ENCODE results near the gene AZU1. TPM values are rescaled to one million over a fixed set of nuclear protein-coding genes. Genes with fewer than 3 reads are reported as not detected.

The AZU1 gene
- total and polyA plus RNA-seq, 2 donors = 5.7 to 6.1 TPM

DNA sequence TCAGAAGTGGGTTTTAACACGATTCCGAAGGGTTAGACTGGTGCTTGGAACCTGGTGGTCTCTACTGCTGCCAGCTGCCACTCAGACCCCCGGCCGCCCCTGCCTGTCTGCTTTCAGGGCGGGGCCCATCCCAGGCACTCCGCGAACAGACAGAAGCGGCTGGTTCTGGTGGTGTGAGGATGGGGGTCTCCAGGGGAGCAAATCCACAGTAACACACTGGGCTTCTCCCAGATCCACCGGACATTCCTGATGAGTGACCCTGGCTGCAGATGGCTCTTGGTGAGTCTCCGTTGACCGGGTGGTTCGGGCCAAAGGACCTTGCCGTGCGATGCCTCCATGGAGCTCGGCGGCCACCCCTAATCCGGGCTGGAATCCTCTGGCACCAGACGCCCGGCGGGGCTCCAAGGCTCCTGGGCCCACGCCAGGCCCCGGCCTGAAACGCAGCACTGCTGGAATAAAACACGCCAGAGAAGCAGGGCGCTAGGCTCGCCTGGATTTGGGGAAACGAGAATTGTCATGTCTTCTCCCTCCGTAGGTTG is 32.5 kb upstream of the AZU1 start:
- WGBS = 96% methylated on average over 28 of the region's 28 CpGs
- Histone ChIP-seq H3K4me3 (ENCODE audit: low read length in 2 of 2) (no peak overlapping the region), H3K36me3 (ENCODE audit: control insufficient read depth in 2 of 2, insufficient read depth in 2 of 2, low read length in 1 of 2) (peaks cover 9 to 15% of the 10 kb centered on the region in 2 donors), H3K4me1 (ENCODE audit: control insufficient read depth in 2 of 2, insufficient read depth in 2 of 2, low read length in 2 of 2) (peaks cover 11 to 16% of the 10 kb centered on the region in 2 donors), H3K9me3 (ENCODE audit: control insufficient read depth in 2 of 2, insufficient read depth in 1 of 2, low read length in 1 of 2) (peaks cover 0 to 6% of the 10 kb centered on the region in 2 donors), H3K27ac (ENCODE audit: low read depth in 1 of 2, low read length in 1 of 2) (no peak overlapping the region), H3K27me3 (ENCODE audit: control insufficient read depth in 2 of 2, insufficient read depth in 1 of 2, low read length in 1 of 2) (peaks cover 0 to 7% of the 10 kb centered on the region in 2 donors)
- DNase-seq (ENCODE audit: low read depth in 6 of 9, low spot score in 9 of 9) = no peak

DNA sequence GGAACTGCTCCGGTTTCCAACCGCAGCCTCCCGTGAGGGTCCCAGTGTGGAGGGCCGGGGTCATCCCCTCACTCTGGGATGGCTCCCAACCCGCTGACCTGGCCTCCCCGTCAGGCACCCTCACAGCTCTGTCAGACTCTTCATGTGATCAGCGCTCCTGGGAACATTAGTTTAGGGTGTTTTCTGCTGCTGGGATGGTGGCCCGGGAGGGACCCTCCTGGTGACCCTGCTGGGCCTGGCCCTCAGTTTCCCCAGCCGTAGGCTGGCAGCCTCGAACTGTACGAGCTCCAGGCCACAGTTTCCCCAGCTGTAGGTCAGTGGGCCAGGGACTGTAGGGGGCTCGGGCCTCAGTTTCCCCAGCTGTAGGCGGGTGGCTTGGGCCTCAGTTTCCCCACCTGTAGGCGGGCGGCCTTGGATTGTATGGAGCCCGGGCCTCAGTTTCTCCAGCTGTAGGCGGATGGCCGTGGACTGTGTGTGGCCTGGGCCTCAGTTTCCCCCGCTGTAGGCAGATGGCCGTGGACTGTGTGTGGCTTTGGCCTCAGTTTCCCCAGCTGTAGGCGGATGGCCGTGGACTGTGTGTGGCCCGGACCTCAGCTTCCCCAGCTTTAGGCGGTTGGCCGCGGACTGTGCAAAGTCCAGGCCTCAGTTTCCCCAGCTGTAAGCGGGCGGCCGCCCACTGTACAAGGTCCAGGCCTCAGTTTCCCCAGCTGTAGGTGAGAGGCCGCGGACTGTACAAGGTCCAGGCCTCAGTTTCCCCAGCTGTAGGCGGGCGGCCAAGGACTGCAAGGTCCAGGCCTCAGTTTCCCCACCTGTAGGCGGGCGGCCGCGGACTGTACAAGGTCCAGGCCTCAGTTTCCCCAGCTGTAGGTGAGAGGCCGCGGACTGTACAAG is 31.7 kb upstream of the AZU1 start:
- Histone ChIP-seq H3K36me3 (ENCODE audit: control insufficient read depth in 2 of 2, insufficient read depth in 2 of 2, low read length in 1 of 2) (peaks cover 17 to 23% of the 10 kb centered on the region in 2 donors), H3K4me3 (ENCODE audit: low read length in 2 of 2) (peak overlapping the region; percentile 58 to 64), H3K27me3 (ENCODE audit: control insufficient read depth in 2 of 2, insufficient read depth in 1 of 2, low read length in 1 of 2) (peaks cover 0 to 3% of the 10 kb centered on the region in 2 donors), H3K9me3 (ENCODE audit: control insufficient read depth in 2 of 2, insufficient read depth in 1 of 2, low read length in 1 of 2) (peaks cover 0 to 6% of the 10 kb centered on the region in 2 donors), H3K4me1 (ENCODE audit: control insufficient read depth in 2 of 2, insufficient read depth in 2 of 2, low read length in 2 of 2) (peaks cover 14 to 24% of the 10 kb centered on the region in 2 donors), H3K27ac (ENCODE audit: low read depth in 1 of 2, low read length in 1 of 2) (no peak overlapping the region)
- no peak for DNase-seq (ENCODE audit: low read depth in 6 of 9, low spot score in 9 of 9)
- WGBS = 87% methylated on average over 39 of the region's 39 CpGs

DNA sequence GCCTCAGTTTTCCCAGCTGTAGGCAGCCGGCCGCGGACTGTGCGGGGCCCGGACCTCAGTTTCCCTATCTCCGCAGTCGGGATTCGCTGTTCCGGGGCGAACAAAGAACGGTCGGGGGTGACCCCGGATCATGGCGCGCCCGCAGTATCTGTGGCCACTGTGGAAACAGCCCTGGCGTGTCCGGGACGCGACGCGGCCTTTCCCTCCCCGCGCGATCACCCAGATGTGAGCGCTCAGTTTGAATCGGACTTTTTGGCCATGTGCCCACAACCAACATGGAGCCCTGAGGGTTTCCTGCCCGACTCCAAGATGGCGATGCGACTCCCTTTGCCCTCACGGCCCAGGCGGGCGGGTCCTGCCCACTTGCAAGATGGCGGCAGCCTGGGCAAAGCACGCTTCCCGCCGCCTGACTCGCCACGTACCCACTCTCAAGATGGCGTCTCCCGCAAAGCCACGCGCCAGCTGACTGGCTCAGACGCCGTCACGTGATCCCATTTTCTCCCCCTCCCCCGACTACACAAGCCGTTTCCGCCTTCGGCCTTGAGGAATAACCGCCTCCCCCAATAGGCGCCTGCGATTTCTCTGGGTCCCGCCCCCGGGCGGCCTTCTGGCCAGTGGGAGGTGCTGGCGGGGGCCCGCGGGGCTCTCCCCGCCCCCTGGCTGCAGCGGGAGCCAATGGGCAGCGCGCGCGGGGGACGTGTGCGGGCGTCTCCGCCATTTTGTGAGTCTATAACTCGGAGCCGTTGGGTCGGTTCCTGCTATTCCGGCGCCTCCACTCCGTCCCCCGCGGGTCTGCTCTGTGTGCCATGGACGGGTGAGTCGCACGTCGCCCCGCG is 30.7 kb upstream of the AZU1 start, which contains the start of gene PTBP1:
Gene PTBP1, plus strand, starts transcription at position 761 of the 836 bp plus-strand sequence. Its CDS starts 46 bp downstream, at position 807.
- peak; percentile 97 to 100 (median 100) for DNase-seq (ENCODE audit: low read depth in 6 of 9, low spot score in 9 of 9)
- Histone ChIP-seq H3K4me1 (ENCODE audit: control insufficient read depth in 2 of 2, insufficient read depth in 2 of 2, low read length in 2 of 2) (peaks cover 14 to 34% of the 10 kb centered on the region in 2 donors), H3K36me3 (ENCODE audit: control insufficient read depth in 2 of 2, insufficient read depth in 2 of 2, low read length in 1 of 2) (peaks cover 23 to 33% of the 10 kb centered on the region in 2 donors), H3K27me3 (ENCODE audit: control insufficient read depth in 2 of 2, insufficient read depth in 1 of 2, low read length in 1 of 2) (no peaks in the 10 kb centered on the region), H3K27ac (ENCODE audit: low read depth in 1 of 2, low read length in 1 of 2) (peak within 1 kb of the TSS; percentile 83 to 97), H3K9me3 (ENCODE audit: control insufficient read depth in 2 of 2, insufficient read depth in 1 of 2, low read length in 1 of 2) (peaks cover 0 to 6% of the 10 kb centered on the region in 2 donors), H3K4me3 (ENCODE audit: low read length in 2 of 2) (peak within 1 kb of the TSS; percentile 58 to 97)
- WGBS = under 1% methylated on average over 83 of the region's 83 CpGs

DNA sequence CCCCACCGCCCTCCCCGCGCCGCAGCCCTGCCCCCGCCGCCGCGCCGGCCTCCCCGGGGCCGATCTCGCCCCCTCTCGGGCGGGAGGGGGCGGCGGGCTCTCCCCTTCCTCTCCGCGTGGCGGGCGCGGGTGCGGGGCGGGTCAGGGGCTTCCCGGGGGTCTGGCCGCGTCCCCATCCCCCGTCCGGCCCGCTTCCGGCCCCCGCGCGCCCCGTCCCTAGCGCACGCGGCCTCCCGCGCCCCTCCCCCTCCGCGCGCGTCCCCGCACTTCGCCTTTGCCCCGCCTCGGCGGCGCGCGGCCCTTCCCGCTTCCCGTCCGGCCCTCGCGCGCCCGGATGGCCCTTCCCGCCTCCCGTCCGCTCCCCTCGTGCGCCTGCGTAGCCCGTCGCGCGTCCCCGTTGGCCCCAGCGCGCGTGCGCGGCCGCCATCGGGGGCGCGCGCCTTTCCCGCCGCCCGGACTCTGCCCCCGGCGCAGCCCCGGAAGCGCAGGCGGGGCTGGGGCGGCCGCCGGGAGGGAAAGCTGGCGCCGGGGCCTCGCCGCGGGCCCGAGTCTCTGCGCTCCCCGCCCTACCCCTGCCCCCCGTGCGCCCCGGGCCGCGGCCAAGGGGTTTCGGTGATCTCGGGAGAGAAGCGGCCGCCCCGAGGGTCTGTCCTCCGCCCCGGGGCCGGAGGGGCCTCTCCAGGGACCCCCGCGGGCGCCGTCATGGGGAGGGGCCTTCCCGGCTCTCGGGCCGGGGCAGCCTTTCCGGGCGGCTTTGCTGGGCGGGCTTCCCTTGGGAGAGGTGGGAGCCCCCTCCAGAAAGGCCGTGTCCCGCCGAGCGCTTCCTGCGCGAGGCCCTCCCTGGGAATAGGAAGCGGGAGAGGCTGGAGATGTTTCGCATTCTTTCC is 29.9 kb upstream of the AZU1 start:
- under 1% methylated on average over 129 of the region's 129 CpGs for WGBS
- Histone ChIP-seq H3K27ac (ENCODE audit: low read depth in 1 of 2, low read length in 1 of 2) (peak overlapping the region; percentile 83 to 97), H3K36me3 (ENCODE audit: control insufficient read depth in 2 of 2, insufficient read depth in 2 of 2, low read length in 1 of 2) (peaks cover 32 to 41% of the 10 kb centered on the region in 2 donors), H3K9me3 (ENCODE audit: control insufficient read depth in 2 of 2, insufficient read depth in 1 of 2, low read length in 1 of 2) (peaks cover 0 to 6% of the 10 kb centered on the region in 2 donors), H3K4me3 (ENCODE audit: low read length in 2 of 2) (peak overlapping the region; percentile 57 to 97), H3K27me3 (ENCODE audit: control insufficient read depth in 2 of 2, insufficient read depth in 1 of 2, low read length in 1 of 2) (no peaks in the 10 kb centered on the region), H3K4me1 (ENCODE audit: control insufficient read depth in 2 of 2, insufficient read depth in 2 of 2, low read length in 2 of 2) (peaks cover 14 to 38% of the 10 kb centered on the region in 2 donors)
- DNase-seq (ENCODE audit: low read depth in 6 of 9, low spot score in 9 of 9) = peak; percentile 41 to 92 (median 79)

DNA sequence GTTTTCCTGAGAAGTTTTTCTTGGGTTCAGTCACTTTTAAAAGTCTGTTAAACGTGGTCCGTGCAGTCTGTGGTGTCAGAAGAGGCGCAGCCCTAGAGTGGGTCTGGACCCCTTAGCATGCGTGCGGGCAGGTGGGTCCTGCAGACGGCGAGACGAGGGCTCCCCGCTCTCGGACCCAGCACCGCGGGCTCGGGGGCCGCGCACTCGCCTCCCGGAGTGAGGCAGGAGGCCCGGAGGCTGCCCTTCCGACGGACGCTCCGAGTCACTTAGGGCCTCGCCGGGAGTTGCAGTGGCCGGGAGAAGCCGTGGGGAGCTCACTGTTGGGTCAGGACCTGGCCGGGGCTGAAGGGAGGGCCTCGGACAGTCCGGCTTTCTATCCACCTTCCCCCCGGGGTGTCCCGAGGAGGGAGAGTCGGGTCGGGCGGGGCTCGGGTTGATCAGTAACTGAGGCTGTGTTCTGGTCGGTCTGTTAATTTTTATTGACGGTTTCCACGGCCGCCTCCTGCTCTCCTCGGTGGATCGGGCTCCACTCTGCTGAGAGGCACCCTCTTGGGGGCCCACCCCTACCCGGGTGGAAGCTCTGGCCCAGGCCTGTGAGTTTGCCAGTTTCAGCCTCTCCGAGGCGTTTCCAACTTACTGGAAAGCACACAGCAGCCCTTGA is 29.1 kb upstream of the AZU1 start:
- H3K4me1 ChIP-seq (ENCODE audit: control insufficient read depth in 2 of 2, insufficient read depth in 2 of 2, low read length in 2 of 2) = peaks cover 14 to 38% of the 10 kb centered on the region in 2 donors
- peaks cover 38 to 49% of the 10 kb centered on the region in 2 donors for H3K36me3 ChIP-seq (ENCODE audit: control insufficient read depth in 2 of 2, insufficient read depth in 2 of 2, low read length in 1 of 2)
- no peak for DNase-seq (ENCODE audit: low read depth in 6 of 9, low spot score in 9 of 9)
- H3K27me3 ChIP-seq (ENCODE audit: control insufficient read depth in 2 of 2, insufficient read depth in 1 of 2, low read length in 1 of 2) = no peaks in the 10 kb centered on the region
- peaks cover 0 to 6% of the 10 kb centered on the region in 2 donors for H3K9me3 ChIP-seq (ENCODE audit: control insufficient read depth in 2 of 2, insufficient read depth in 1 of 2, low read length in 1 of 2)
- H3K4me3 ChIP-seq (ENCODE audit: low read length in 2 of 2) = peak overlapping the region; percentile 57 to 97
- H3K27ac ChIP-seq (ENCODE audit: low read depth in 1 of 2, low read length in 1 of 2) = peak overlapping the region; percentile 30 to 74
- 2% methylated on average over 44 of the region's 44 CpGs for WGBS

DNA sequence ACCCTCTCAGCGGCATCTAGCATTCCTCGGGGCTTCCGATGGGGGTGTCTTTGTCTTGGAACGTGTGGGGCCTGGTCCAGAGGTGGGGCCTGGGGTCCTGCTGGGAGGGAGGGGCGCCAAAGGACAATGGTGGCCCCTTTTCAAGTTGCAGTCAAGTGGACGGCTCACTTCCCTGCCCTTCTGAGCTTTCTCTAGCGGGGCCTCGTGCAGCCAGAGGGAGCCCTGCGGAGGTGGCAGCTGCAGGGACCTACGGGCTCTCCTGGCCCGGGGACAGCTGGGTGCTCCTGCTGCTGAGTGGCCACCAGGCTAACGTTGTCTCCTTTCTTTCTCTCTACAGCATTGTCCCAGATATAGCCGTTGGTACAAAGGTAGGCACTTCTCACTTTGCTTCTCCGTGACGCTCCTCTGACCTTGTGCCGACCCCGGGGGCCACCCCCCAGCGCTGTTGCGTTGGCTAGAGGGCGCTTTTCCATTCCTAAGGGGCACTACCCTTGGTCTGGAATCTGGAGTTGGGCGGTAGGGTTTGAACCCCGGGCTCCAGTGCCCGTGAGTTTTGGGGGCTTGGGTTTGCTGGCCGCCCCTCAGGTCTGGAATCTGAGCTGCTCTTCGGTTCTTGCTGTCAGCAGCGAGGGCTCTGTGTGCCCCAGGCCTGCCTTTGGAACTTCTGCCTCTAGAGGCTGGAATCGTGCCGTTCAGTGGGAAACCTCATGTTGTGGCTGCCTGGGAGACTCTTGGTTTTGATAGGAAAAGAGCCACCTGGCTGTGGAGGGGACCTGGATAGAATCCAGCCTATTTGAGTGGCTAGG is 28.4 kb upstream of the AZU1 start:
- peak in 1 of 9 donors; percentile 24 for DNase-seq (ENCODE audit: low read depth in 6 of 9, low spot score in 9 of 9)
- Histone ChIP-seq H3K4me3 (ENCODE audit: low read length in 2 of 2) (peak overlapping the region; percentile 57 to 97), H3K4me1 (ENCODE audit: control insufficient read depth in 2 of 2, insufficient read depth in 2 of 2, low read length in 2 of 2) (peaks cover 14 to 38% of the 10 kb centered on the region in 2 donors), H3K36me3 (ENCODE audit: control insufficient read depth in 2 of 2, insufficient read depth in 2 of 2, low read length in 1 of 2) (peaks cover 46 to 57% of the 10 kb centered on the region in 2 donors), H3K9me3 (ENCODE audit: control insufficient read depth in 2 of 2, insufficient read depth in 1 of 2, low read length in 1 of 2) (peaks cover 0 to 6% of the 10 kb centered on the region in 2 donors), H3K27me3 (ENCODE audit: control insufficient read depth in 2 of 2, insufficient read depth in 1 of 2, low read length in 1 of 2) (no peaks in the 10 kb centered on the region), H3K27ac (ENCODE audit: low read depth in 1 of 2, low read length in 1 of 2) (peak overlapping the region in 1 of 2 donors; percentile 30)
- 36% methylated on average over 28 of the region's 28 CpGs for WGBS

DNA sequence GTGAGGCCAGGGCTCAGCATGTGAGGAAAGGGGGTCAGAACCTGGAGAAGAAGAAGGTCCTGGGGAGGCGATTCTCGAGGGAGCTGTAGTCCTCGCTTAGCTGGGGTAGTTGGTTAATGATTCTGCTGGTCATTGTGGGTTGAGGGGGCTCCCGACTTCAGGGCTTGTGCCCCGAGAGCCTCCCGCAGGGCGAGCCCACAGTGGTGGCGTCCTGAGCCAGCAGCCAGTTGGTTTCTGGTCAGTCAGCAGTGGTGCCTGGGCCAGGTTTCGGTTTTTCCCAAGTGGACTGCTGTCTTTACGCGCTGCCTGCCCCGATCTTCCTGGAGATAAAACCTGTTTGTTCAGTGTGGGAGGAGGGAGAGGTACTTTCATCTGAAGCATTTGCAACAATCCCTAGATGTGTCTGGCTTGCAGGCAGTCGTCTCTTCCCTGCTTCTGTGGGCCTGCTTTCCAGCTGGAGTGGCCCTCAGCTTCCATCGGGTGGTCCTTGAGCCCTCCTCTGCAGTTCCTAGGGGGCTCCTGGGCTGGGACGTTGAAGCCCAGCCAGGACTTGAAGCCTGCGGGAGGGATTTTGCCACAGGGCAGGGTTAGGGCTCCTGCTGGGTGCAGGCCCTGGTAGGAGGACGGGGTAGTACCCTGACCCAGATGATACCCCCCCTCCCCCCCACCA is 27.1 kb upstream of the AZU1 start:
- H3K27ac ChIP-seq (ENCODE audit: low read depth in 1 of 2, low read length in 1 of 2) = peak overlapping the region in 1 of 2 donors; percentile 48
- no peak overlapping the region for H3K4me3 ChIP-seq (ENCODE audit: low read length in 2 of 2)
- WGBS = 88% methylated on average over 17 of the region's 17 CpGs
- peaks cover 58 to 69% of the 10 kb centered on the region in 2 donors for H3K36me3 ChIP-seq (ENCODE audit: control insufficient read depth in 2 of 2, insufficient read depth in 2 of 2, low read length in 1 of 2)
- peaks cover 0 to 6% of the 10 kb centered on the region in 2 donors for H3K9me3 ChIP-seq (ENCODE audit: control insufficient read depth in 2 of 2, insufficient read depth in 1 of 2, low read length in 1 of 2)
- H3K27me3 ChIP-seq (ENCODE audit: control insufficient read depth in 2 of 2, insufficient read depth in 1 of 2, low read length in 1 of 2) = no peaks in the 10 kb centered on the region
- peaks cover 14 to 38% of the 10 kb centered on the region in 2 donors for H3K4me1 ChIP-seq (ENCODE audit: control insufficient read depth in 2 of 2, insufficient read depth in 2 of 2, low read length in 2 of 2)
- no peak for DNase-seq (ENCODE audit: low read depth in 6 of 9, low spot score in 9 of 9)
